Peyer's patch (tissue), 4 donors: ENCODE data around the gene ZNF329.

Experiments used
- CTCF ChIP-seq, 6 experiments: fragments of 450-650 bp in 4 of 6; fragments of 200-600 bp in 2 of 6; sonication (generic) in 1 of 6; IDR thresholded peaks; one replicate each; pipeline ENCODE4 v1.5.1; 2017 to 2019; ENCODE audit warnings: antibody characterized with exemption in 6 of 6, mild to moderate bottlenecking in 3 of 6, moderate library complexity in 1 of 6
- POLR2A ChIP-seq, 2 donors: fragments of 450-650 bp; IDR thresholded peaks; one replicate each; pipeline ENCODE4 v1.5.1; 2017; ENCODE audit warnings: antibody characterized with exemption in 2 of 2, mild to moderate bottlenecking in 2 of 2, moderate library complexity in 2 of 2

- TF ChIP-seq CTCF (IDR thresholded peaks at IDR 0.05) = no peak
- no peak for TF ChIP-seq POLR2A (IDR thresholded peaks at IDR 0.05)
Observed at GRCh38 chr19:58166268-58166667, 15.7 kb upstream of the ZNF329 start.
